HG03378 (cell line): ENCODE measurements around the gene FANCD2.
"Not testable (repeated sequence)": the region's sequence is repeated elsewhere in the genome, so short reads cannot be mapped to it uniquely, and the experiment has no call there.

Source experiments
- ATAC-seq: cut with Tn5 transposase; IDR thresholded peaks from one replicate; pipeline ENCODE4 v1.9.1; 2021; ENCODE audit warnings: mild to moderate bottlenecking, moderate library complexity; ENCODE audit not compliant: unreplicated experiment

Gene FANCD2

DNA sequence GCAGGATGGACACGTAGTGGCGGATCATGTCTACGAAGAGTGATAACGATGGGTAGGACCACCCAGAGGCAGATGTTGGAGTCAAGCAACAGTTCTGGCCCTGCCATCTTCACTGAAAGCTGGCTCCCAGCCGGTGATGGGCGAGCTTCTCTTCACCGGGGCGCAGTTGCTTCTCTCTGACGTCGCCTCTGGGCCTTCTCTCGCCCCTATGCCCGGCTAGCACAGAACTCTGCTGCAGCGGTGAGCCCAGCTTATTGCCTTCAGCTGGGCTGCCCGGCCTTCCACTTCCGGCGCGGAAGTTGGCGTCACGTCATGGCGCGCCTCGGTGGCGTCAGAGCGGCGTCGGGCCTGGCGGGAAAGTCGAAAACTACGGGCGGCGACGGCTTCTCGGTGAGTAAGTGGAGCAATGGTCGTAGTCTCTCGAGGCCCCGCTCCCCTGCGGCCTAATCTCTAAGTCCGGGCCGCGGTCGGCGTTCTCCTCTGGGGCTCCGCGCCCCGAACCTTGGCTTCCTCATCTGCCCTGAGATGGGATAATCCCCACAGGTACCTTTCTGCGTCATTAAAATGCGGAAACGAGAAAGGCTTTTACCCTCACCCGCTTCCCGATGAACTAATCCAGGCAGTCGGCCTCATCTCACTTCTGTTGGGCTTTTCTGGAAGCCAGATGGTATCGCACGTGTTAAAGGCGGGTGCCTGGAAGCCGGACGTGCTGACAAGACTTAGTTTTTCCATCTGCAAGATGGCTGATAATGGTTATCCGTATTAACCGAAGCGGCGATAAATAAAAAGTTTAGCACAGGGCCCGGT, at the start of gene FANCD2:
FANCD2 (plus strand) TSS at position 354 of the 807 bp plus-strand sequence. CDS start 2,221 bp downstream, outside the sequence.
- ATAC-seq = peak; percentile 75

DNA sequence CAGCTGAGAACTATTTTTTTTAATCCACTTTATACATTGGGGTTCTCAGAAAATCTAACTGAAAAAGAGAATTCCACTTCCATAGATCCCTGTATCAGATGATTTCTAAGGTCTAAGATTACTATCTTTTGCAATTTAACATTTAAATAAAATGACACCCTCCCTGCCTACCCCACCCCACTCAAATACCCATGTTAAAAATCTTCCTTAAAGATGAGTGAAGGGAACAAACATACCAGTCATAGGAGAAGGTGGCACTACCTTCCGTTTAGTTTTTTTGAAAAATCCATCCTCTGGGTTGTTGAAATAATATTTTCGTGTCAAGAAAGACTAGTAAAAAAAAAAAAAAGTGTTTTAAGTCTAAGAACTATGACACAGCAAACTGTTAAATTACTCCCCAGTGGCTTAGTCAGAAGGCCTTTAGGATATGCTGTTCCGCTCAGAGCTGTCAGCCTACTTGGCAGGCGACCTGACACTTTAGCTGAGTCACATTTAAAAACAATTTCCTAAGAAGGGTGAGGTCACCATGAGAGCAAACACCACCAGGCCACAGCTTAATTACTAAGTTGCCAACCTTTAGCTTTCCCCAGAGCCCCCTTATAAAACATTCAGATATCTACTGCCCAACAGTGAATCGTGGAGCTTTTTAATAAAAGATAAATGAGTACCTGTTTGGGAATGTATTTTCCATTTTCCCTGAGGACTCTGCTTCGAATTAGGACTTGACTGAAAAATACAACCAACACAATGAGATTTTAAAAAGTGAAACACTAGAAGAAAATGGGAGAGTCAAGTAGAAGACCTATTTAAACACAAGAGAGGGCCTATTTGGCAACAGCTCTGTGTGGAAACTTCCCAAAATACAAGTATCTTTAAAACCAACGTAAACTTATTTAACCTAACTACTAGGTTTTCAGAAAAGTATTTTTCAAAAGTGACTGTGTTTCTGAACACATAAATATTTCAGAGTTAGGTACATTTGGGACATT, 49.2 kb upstream of the FANCD2 start:
- no peak for ATAC-seq

DNA sequence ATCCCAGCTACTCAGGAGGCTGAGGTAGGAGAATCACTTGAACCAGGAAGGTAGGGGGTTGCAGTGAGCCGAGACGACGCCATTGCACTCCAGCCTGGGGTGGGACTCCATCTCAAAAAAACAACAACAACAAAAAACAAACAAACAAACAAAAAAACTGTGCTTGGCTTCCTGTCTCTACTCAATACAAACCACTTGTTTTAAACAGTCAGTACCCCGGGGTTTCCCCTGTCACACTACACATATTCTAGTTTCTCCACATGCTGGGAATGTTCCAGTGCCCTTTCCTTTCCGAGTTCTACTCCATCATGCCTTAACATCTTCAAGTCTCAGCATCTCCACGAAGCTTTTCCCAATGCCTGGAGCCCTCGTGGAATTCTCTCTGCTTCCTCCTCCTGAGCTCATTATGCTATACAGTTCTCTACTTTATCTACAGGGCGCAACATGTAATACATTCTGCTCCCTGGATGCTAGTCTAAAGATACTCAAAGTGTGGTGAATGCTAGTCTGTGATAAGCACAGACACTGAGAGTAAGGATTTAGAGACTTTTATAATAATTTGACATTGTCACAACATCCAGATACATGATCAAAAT, 47.4 kb upstream of the FANCD2 start:
- no peak for ATAC-seq

DNA sequence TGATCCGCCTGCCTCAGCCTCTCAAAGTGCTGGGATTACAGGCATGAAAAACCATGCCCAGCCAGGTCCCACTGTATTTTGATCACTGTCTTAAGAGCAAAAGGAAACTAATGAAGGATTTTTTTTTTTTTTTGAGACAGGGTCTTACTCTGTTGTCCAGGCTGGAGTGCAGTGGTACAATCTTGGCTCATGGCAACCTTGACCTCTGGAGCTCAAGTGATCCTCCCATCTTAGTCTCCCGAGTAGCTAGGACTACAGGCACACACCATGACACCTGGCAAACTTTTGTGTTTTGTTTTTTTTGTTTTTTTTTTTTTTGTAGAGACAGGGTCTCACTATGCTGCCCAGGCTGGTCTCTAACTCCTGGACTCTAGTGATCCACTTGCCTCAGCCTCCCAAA, 46.0 kb upstream of the FANCD2 start:
- no peak for ATAC-seq

DNA sequence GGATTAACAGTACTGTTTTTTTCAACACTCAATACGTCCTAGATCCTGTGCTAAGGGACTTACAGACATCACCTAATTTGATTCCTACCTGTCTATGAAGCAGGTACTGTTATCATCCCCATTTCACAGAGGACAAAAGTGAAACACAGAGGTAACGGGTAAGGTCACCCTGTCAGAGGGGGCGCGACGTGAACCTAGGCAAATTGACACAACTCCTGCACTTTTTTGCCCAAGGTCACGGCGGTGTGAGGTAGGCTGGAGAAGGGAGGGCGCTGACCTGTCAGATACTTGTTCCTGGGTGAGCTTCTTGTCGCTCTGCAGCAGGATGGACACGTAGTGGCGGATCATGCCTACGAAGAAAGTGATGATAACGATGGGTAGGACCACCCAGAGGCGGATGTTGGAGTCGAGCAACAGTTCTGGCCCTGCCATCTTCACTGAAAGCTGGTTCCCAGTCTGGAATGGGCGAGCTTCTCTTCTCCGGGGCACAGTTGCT, 40.0 kb upstream of the FANCD2 start:
- peak; percentile 25 for ATAC-seq

DNA sequence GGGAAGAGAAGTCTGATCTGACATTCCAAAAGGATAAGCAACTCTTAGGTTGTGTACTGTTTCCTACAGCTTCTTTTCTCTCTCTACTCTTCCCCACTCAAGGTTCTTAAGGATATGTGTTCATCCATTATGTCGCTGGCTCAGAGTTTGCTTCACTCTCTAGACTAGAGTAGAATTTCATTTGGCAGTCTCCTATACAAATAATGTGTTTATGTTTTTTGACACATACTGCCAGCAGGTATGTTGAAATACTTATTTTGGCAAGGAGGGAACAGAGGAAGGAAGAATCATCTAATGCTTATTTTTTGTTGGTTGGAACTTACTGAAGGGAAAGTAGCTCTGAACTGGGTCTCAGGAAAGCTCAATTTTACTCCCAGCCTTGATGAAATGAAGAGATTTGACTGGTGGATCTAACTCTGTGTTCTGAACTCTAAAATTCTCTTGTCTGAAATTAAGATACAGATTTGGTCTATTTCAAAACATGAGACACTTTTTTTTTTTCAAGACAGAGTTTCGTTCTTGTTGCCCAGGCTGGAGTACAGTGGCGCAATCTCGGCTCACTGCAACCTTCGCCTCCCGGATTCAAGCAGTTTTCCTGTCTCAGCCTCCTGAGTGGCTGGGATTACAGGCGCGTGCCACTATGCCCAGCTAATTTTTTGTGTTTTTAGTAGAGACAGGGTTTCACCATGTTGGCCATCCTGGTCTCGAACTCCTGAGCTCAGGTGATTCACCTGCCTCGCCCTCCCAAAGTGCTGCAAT, 32.0 kb upstream of the FANCD2 start:
- ATAC-seq = no peak

DNA sequence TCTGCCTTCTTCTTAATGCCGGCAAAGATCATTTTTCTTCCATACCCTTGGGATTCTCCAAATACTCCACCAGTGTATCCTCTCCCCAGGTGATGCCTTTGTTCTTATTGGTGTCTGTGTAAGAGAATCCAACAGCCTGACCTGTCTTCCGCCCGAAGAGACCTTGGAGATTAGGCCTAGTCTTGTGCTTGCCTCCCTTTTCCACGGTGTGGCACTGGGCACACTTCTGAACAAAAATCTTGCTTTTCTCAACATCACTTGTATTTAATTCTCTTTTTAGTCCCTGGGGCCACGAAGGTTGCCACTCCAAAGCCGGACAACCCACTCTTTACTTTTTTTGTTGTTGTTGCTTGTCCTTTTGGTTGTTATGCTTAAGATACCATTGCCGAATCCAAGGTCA, 25.6 kb upstream of the FANCD2 start:
- ATAC-seq = no peak

DNA sequence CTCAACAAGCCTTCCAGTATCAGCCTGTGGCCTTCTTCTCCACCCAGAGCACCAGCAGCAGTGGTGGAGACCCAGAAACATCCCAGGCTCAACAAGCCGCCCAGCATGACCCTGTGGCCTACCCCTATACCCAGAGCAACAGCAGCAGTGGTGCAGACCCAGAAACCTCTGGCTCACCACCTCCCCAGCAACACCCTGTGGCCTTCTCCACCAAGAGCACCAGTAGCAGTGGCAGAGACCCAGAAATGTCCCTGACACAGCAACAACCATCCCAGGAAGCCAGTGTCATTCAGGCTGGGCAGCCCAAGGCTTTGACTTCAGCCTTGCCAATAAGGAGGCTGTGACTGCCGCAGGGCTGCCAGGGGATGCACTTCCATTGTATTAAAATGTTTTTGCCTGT, 23.3 kb upstream of the FANCD2 start:
- ATAC-seq = no peak

DNA sequence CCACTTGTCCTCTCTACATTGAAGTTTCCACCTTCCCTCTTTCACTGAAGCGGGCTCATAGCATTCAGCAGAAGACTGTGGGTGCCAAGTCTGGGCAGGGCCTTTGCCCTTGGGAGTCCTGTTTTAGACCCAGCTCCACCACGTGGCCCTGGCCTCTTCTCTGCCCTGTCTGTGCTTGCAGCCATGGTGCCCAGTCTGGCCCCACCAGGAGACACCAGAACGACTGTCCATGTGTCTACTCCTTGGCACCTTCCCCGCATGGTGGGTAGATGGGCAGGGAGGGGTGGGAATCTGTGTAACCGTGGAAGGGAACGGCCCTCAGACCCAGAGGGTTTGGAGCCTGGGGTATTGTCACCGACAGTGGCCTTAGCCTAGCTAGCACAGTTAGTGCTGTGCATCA, 21.7 kb upstream of the FANCD2 start:
- no peak for ATAC-seq

DNA sequence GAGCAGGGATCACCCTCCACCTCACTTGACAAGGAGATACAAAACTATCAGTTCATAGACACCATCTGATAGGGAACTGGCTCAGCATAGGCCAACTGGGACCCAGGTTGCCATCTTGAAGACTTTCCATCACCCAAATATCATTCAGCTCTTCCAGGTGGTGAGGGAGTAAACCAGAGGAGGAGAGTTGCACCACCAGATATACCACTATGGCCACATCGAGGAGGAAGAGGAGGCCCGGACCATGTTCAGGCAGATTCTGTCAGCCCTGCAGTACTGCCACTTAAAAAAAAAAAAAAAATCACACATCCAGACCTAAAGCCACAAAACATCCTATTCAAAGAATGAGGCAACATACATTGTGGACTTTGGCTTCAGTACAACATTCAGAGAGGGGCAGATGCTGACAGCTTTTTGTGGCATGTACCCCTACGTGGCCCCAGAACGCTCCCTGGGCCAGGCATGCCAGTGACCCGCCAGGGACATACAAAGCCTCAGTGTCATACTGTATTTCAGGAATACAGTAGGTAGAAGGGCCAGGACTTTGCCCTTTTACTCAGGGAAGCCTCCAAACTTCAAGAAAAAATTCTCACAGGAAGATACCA, 21.2 kb upstream of the FANCD2 start:
- no peak for ATAC-seq

DNA sequence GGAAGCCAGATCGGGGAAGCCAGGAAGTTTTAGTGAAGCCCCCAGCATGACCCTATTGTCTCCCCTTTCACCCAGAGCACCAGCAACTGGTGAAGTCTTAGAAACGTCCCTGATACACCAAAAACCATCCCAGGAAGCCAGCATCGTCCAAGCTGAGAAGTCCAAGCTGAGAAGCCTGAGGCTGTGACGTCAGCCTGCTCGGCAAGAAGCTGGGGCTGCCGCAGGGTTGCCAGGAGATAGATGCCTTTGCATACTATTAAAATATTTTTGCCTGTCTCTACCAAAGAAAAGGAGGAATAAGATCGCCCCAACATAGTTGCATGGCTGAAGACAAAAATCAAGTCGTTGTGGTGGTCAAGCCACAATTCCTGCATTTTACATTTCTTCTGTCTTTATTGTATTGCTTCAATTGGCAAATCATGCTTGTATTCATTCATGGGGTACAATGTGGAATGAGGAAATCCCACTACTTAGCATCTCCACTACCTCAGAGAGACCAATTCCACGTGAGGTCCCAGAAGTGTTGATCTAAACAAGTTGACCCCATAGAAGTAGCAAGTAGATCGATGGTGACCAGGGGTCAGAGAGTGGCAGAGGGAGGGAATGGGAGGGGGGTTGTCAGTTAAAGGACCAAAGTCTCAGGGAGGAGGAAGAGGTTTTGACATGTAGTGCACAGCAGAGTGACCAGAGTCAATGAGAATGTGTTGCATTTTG, 20.0 kb upstream of the FANCD2 start:
- no peak for ATAC-seq

DNA sequence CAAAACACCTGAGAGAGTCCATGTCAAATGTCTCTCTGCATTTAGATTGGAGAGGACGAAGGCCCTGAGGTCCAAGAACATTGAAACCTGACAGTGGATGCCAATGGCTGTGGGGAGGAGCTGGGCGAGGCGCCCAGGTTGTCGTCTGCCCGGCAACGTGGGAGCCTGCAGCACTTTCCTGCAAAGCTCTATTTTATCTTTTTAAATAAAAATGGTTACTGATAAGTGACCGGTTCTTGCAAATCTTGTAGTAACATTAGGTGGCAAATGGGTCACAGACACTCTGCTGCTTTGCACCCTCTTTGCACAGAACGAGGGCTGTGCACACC, 19.5 kb upstream of the FANCD2 start:
- ATAC-seq = no peak

DNA sequence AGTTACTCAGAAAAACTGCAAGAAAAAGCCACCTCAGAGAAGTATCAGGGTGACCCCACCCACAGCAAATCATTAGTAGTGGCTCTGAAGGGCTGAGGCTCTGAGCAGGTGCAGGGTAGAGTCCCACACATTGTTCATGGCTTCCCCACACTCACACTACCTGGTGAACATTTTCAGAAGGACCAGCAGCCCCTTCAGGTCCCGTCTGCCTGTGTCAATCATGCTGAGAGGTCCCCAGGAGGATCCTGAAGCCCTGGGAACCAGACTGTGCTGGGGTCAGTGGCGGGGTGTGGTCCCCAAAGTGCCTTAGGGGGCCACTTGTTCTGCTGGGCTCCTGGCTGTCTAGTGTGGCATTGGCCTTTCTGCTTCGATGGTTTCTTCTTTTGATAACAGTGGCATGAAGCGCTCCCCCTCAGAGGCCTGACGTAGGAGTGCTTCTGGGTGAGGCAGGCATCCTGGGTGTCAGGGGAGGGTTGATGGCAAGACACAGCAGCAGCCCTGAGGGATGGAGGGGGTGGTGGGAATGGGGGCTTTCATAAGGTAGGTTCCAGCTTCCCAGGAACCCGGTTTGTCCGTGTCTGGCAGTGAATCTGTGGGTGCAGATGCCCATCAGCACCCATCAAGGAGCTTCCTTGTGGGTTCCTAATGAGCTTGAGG, 19.0 kb upstream of the FANCD2 start:
- no peak for ATAC-seq

DNA sequence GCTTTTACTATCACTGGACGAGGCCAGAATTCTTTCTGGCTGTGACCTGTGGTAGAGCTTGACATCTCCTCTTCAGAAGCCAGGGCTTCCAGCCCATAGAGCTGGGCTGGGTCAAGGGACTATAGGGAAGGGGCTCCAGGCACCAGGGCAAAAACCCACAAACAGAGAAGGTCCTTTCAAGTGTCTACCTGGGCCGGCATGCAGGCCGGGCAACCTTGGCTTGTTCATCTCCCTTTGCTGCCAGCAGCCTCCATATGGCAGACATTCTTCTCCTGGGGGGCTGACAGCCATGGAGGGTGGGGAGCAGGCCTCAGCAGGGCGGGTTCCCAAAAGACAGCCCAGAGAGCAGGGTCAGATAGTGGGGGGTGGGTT, 18.0 kb upstream of the FANCD2 start:
- not testable (repeated sequence) for ATAC-seq

DNA sequence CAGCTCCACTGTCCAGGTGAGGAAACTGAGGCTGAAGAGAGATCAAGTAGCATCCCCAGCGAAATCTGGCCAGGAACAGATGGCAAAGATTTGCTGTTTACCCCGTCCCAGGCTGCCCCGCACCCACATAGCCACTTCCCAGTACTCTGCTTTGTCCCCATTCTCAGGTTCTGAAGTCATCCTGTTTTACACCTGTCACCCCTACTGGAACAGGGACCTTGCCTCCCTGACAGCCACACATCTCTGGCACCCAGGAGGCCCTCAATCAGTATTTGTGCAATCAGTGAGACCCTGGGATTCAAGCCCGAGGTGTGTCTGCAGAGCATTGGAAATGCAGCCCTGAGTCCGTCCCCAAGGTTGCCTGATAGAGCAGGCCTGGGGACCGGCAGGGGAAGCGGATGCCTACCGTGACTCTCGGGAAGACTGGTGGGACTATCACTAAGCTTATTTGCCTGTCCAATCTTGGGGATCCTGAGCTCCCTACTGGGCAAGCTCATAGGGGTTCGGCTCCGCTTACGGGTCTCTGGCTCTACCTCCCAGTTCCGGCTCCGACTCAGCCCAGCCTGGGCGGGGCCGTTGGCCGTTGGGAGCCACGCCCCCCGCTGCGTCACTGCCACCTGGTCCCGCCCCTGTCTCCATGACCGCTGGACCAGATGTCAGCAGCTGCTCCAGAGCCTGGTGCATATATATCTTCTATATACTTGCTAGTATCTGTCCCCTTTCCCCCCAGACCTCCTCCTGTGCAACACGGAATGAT, 17.5 kb upstream of the FANCD2 start:
- ATAC-seq = peak; percentile 50

DNA sequence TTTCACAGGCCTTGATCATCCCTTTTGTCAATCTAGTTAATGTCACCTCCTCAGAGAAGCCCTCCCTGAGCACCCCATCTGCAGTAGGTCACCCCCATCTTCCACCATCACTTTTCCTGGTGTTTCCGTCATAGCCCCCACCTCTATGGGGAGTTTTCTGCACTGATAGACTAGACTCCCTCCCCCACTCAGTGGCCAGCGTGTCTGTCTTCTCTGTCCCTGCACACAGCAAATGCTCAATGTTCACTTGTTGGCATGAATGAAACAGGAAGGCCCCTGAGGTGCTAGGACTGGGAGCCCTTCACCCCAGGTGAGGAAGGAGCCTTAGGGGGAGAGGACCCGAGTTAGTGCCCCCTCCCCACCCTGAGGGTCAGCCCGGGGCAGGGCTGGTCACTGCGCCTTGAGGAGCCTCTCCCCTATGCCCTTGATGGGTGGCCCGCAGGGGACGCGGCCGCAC, 15.8 kb upstream of the FANCD2 start:
- no peak for ATAC-seq

DNA sequence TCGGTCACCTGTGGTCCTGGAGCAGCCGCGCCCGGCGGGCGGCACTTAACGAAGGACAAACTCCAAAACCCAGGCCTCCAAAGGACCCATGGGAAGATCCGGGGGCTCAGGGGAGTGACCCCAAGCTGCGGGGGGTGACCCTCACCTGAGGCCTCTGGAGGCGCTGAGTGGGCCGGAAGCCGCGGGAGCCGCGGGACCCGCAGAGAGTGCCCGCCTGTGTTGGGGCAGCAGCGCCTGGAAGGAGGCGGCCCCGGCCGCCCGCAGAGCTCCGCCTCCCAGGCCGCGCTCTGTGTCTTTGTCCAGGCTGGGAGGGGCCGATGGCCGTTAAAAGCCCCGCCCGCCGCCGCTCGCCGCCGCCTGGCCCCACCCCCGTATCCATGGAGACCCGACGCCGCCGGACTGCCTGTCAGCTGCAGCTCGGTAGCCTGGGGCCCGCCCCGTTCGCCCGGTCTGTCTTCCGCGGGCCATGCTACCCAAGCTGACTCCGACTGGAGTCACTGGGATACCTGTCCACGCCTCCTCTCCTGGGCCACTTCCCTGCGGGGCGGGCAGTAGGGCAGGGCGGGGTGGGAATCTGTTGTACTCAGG, 15.3 kb upstream of the FANCD2 start:
- ATAC-seq = peak; percentile 55

DNA sequence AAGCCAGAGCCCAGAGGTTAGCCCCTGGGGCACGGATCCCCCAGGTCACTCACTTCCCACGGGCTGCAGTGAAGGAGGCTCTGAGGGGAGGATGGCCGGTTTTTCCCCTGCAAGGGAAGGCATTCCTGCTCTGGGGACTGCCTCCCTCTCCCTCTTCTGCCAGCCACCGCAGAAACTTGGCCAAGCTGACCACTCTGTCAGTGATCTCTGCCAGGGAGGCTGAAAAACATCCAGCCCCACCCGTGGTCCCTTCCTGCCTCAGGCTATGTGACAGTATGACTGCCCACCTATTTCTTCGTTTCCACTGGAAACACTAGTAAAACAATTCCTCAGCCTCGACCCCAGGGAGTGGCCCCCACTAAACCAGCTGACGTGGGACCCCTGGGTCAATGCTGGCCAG, 14.6 kb upstream of the FANCD2 start:
- no peak for ATAC-seq
